GM12873 (cell line): ENCODE measurements around the gene IQCK.

Experiments used
- TF ChIP-seq, protein P1 (sequence below): IDR thresholded peaks from 2 replicates; pipeline ENCODE4 v1.5.1; 2012; ENCODE audit warnings: low read depth, mild to moderate bottlenecking, moderate library complexity, low read length, control low read depth; ENCODE audit not compliant: insufficient read depth; ENCODE audit errors: missing control alignments

Gene IQCK

DNA sequence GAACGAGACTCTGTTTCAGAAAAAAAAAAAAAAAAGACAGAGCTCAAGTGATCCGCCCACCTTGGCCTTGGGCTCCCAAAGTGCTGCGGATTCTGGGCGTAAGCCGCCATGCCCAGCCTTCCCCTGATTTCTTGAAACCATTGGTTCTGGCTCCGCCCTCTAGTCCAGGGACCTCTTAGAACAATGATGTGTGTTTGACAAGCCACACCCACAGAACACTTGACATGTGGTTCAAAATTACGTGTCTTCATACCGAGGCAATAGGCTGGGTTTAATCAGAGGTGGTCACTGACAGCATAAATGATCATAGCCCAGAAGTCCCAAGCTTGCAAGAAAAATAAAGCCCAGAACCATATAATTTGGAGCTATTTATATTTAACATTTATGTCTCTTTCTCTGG, 23.1 kb upstream of the IQCK start:
- TF ChIP-seq, protein P1, sequence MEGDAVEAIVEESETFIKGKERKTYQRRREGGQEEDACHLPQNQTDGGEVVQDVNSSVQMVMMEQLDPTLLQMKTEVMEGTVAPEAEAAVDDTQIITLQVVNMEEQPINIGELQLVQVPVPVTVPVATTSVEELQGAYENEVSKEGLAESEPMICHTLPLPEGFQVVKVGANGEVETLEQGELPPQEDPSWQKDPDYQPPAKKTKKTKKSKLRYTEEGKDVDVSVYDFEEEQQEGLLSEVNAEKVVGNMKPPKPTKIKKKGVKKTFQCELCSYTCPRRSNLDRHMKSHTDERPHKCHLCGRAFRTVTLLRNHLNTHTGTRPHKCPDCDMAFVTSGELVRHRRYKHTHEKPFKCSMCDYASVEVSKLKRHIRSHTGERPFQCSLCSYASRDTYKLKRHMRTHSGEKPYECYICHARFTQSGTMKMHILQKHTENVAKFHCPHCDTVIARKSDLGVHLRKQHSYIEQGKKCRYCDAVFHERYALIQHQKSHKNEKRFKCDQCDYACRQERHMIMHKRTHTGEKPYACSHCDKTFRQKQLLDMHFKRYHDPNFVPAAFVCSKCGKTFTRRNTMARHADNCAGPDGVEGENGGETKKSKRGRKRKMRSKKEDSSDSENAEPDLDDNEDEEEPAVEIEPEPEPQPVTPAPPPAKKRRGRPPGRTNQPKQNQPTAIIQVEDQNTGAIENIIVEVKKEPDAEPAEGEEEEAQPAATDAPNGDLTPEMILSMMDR: no peak

DNA sequence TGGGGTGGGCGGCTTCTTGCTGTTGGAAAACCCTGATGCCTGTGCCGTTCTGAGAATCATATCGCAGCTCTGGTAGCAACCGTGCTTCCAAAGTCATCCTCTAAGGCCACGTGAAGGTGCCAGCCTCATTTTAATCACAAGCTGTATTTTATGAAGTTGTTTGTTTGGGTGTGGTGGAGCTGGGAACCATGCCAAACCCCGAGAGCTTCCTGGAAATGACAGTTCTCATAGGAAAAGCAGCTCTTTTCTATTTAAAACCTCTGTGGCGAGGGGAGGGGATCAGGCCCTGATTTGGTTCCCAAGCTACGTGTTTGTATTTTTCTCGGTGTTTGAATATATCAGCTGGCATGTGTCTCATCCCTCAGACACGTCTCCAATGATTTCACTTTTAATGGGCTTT, 21.7 kb upstream of the IQCK start:
- TF ChIP-seq, protein P1: no peak

DNA sequence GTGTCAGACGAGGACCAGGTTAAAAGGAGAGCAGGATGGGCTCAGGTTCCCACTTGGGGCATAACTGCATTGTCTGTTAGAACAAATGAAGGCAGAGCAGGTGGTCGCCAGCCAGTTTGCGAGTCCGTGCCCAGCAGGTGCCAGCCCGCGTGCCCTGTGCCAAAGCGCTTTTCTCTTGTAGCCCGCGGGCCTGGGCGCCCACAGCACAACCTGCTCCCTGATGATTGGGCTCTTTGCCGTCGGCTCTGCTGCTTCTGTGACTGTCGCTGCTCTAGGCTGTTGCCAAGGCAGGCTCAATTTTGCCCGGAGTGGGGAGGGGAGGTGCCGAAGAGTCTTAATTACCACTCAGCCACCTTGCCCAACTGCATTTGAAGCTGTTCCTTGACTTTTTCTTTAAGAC, 21.1 kb upstream of the IQCK start:
- TF ChIP-seq, protein P1: no peak

DNA sequence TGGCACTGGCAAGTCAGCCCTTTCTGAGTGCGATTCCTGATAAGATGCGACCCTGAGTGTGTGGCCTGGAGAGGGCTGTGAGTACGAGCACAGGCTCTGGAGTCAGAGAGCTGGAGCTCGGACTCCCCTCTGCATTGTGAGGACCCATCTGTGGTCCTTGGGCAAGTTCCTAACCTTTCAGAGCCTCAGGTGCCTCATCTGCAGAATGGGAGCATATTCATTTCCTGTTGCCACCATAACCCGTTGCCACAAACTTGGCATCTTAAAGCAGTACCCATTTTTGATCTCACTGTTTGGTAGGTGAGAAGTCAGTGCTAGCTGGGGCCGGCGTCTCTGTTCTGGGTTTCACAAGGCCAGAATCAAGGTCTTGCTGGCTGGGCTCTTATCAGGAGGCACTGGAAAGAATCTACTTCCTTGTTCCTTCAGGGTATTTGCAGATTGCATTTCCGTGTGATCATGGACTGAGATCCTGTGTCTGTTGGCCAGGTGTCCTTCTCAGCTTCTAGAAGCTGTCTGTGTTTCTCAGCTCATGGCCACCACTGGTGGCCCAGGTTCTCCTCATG, 20.2 kb upstream of the IQCK start:
- TF ChIP-seq, protein P1: no peak

DNA sequence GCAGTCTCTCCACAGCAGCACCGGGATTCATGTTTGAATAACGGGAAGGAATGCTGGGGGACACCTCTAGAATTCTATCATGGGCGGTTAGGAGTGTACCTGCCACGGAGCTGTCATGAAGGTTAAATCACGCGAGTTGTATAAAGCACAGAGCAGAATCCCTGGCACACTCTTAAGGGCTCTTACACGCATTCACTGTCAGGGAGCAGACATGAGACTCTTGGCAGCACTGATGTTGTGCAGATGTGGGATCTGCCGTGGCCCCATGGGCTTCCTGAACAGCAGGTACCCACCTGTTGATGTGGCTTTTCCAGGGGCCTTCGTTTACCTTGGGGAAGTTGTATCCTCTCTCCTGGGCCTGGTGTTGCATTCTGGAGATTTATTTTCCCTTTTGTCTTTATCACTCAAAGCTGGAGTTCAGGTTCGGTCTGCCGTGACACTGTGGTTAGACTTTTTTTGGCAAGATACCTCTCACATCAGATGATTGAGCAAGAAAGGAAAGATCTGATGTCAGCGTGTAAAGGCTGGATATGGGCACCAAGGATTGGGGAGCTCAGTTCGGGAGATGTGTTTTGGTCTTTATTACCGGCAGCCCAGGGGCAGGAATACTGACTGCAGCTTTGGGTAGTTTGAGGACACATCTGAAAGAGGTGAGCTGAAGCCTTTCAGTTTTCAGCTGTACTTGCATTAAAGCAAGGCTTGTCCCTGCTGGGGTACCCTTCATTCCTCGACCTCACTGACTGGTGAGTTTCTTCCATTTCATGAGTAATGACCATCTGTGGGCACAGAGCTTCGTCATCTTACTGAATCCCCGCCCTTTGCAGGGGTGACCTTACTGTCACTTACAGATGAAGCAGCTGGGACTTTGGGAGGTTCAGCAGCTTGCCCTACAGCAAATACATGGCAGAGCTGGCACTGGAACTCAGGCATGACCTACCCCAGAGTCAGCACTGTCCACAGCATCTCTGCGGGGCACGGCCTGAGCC, 19.3 kb upstream of the IQCK start:
- TF ChIP-seq, protein P1: no peak

DNA sequence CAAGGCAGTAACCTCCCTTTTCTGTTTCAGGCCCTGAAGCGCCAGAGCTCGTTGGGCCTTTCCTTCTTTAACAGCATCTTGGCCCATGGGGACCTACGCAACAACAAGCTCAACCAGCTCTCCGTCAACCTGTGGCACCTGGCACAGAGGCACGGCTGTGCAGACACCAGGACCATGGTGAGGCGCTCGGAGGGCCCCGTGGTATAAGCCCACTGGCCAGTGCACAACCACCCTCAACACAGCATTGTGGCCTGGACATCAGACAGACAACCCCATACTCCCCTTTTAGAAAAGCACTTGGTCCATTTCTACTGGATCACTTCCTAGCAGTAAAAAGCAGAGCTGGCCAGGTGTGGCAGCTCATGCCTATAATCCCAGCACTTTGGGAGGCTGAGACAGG, 18.6 kb upstream of the IQCK start:
- TF ChIP-seq, protein P1: no peak

DNA sequence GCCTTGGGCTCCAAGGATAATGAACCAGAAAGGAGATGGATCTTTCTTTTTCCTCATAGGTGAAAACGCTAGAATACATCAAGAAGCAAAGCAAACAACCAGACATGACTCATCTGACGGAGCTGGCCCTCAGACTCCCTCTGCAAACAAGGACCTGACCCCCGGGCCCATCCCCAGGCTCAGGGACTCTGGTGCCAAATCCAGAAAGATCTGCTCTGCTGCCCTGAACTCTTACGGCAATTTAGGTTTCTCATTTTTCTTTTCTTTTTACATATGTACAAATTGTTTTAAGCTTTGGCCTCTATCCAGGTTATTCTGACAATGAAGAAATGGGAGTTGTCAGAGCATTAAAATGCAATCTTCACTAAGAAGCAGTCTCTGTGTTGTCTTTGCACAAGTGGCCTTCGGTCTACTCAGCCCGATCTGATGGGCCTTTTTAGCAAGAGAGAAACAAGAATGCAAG, 17.7 kb upstream of the IQCK start:
- TF ChIP-seq, protein P1: no peak
